ENCODE measurements around the gene DNAH12.

DNA sequence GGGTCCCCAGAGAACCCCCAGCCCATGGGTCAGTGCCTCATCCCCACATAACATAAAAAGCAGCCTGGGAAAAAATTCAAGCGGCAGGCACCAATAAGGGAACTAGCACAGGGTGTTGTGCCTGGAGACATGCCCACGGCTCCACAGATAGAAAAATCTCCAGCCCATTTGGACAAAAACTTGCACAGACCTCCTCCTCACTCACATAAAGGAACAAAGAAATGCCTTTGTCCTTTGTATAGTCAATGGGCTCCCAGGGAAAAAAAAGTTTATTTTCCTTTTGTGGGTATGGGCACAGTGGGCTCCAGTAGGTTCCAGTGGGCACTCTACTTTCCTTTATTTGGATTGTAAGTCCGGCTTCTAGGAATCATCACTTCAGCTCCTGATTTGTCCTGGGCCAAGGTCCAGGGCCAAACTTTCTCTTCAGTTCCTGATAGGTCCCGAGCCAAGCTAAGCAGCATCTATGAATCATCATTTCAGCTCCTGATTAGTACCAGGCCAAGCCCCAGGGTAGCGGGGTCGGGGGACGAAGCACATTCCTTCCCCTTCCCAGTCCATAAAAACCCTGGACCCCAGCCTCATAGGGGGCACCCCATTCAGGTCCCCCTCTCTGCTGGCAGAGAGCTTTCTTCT lies 1.6 kb upstream of the DNAH12 start:
- TF ChIP-seq, protein P1, sequence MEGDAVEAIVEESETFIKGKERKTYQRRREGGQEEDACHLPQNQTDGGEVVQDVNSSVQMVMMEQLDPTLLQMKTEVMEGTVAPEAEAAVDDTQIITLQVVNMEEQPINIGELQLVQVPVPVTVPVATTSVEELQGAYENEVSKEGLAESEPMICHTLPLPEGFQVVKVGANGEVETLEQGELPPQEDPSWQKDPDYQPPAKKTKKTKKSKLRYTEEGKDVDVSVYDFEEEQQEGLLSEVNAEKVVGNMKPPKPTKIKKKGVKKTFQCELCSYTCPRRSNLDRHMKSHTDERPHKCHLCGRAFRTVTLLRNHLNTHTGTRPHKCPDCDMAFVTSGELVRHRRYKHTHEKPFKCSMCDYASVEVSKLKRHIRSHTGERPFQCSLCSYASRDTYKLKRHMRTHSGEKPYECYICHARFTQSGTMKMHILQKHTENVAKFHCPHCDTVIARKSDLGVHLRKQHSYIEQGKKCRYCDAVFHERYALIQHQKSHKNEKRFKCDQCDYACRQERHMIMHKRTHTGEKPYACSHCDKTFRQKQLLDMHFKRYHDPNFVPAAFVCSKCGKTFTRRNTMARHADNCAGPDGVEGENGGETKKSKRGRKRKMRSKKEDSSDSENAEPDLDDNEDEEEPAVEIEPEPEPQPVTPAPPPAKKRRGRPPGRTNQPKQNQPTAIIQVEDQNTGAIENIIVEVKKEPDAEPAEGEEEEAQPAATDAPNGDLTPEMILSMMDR (IDR thresholded peaks at IDR 0.05; ENCODE audit: low read depth, low read length), result no peak
- no peak for TF ChIP-seq EZH2phosphoT487 (IDR thresholded peaks at IDR 0.05; ENCODE audit: low read depth)
